GM23338 (cell line): Measurements from ENCODE around the gene CD6.

Experiments used
- CREB1 ChIP-seq: fragments of 250-450 bp; sonication (Bioruptor Pico); IDR thresholded peaks from 2 replicates; pipeline ENCODE4 v1.5.0; 2020; ENCODE audit warnings: low read depth, mild to moderate bottlenecking, moderate library complexity
- EZH2 ChIP-seq: fragments of 200-600 bp; sonication (generic); IDR thresholded peaks from one replicate; pipeline ENCODE4 v1.8.0; 2017; ENCODE audit warnings: antibody characterized with exemption, mild to moderate bottlenecking, low read depth; ENCODE audit not compliant: unreplicated experiment
- EZH2phosphoT487 ChIP-seq: fragments of 200-600 bp; sonication (generic); IDR thresholded peaks from one replicate; pipeline ENCODE4 v1.8.1; 2018; ENCODE audit warnings: antibody characterized with exemption; ENCODE audit not compliant: unreplicated experiment
- JUNB ChIP-seq: IDR thresholded peaks from one replicate; pipeline ENCODE4 v1.6.1; 2016; ENCODE audit warnings: antibody characterized with exemption; ENCODE audit not compliant: unreplicated experiment
- NANOG ChIP-seq: IDR thresholded peaks from 2 replicates; pipeline ENCODE4 v1.6.1; 2016; ENCODE audit warnings: antibody characterized with exemption, borderline replicate concordance
- POLR2AphosphoS5 ChIP-seq: IDR thresholded peaks from 2 replicates; pipeline ENCODE4 v1.6.1; 2016; ENCODE audit warnings: antibody characterized with exemption, low read depth
- ZNF331 ChIP-seq: fragments of 250-450 bp; sonication (Bioruptor Pico); IDR thresholded peaks from 2 replicates; pipeline ENCODE4 v1.5.0; 2020; ENCODE audit warnings: low read depth, mild to moderate bottlenecking, moderate library complexity
- TF ChIP-seq, protein P1 (sequence below), 2 experiments: fragments of 200-600 bp in 1 of 2; sonication (generic) in 1 of 2; conservative IDR thresholded peaks; 2 replicates each; pipeline versions ENCODE4 v1.5.1 to v1.6.1; 2016 to 2017; ENCODE audit warnings: antibody characterized with exemption in 2 of 2, low read depth in 2 of 2, mild to moderate bottlenecking in 2 of 2, moderate library complexity in 1 of 2
- TF ChIP-seq, protein P2 (sequence below): IDR thresholded peaks from one replicate; pipeline ENCODE4 v1.6.1; 2018; ENCODE audit warnings: antibody characterized with exemption; ENCODE audit not compliant: unreplicated experiment

DNA sequence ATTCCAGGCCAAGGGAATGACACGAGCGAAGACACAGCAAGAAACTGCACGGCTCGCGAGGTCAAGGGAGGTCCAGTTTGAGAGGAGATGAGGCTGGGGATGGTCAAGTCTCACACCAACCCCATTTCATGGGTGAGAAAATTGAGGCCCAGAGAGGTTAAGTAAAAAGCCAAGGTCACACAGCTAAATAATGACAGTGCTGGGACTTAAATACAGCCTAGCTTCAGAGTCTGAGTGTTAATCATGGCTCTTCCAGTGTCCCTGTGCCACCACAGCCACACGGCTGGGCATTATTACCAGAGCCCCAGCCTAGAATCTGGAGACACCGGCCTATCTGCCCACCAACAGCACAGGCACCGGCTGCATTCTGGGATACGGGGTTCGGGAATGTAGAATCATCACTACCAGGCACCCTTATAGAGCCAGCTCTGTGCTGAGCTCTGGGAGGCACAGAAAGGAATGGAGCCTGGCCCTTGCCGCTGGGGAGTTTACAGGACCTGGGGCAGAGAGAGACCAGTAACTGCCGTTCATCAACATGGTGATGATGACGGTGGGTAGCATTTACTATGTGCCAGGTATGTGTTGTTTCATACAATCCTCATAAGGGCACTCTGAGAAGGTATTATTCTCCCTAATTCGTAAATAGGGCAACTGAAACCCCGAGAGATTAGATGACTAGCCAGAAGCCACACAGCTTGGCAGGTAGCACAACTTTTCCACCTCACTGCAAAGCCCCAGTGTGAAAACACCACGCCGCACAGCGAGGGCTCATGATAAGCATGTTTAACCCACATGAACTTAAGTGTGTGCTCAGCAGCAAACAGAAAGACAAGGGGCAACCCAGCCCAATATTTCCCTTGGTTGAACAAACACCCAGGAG is 51.8 kb downstream of the CD6 start:
- TF ChIP-seq, protein P1, sequence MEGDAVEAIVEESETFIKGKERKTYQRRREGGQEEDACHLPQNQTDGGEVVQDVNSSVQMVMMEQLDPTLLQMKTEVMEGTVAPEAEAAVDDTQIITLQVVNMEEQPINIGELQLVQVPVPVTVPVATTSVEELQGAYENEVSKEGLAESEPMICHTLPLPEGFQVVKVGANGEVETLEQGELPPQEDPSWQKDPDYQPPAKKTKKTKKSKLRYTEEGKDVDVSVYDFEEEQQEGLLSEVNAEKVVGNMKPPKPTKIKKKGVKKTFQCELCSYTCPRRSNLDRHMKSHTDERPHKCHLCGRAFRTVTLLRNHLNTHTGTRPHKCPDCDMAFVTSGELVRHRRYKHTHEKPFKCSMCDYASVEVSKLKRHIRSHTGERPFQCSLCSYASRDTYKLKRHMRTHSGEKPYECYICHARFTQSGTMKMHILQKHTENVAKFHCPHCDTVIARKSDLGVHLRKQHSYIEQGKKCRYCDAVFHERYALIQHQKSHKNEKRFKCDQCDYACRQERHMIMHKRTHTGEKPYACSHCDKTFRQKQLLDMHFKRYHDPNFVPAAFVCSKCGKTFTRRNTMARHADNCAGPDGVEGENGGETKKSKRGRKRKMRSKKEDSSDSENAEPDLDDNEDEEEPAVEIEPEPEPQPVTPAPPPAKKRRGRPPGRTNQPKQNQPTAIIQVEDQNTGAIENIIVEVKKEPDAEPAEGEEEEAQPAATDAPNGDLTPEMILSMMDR (conservative IDR thresholded peaks at IDR 0.05; ENCODE audit: low read depth in 2 of 2), result no peak
- TF ChIP-seq POLR2AphosphoS5 (no peak), EZH2 (no peak), CREB1 (CRISPR knock-in tag) (no peak), EZH2phosphoT487 (no peak), NANOG (no peak), ZNF331 (CRISPR knock-in tag) (no peak), JUNB (no peak)
- TF ChIP-seq, protein P2, sequence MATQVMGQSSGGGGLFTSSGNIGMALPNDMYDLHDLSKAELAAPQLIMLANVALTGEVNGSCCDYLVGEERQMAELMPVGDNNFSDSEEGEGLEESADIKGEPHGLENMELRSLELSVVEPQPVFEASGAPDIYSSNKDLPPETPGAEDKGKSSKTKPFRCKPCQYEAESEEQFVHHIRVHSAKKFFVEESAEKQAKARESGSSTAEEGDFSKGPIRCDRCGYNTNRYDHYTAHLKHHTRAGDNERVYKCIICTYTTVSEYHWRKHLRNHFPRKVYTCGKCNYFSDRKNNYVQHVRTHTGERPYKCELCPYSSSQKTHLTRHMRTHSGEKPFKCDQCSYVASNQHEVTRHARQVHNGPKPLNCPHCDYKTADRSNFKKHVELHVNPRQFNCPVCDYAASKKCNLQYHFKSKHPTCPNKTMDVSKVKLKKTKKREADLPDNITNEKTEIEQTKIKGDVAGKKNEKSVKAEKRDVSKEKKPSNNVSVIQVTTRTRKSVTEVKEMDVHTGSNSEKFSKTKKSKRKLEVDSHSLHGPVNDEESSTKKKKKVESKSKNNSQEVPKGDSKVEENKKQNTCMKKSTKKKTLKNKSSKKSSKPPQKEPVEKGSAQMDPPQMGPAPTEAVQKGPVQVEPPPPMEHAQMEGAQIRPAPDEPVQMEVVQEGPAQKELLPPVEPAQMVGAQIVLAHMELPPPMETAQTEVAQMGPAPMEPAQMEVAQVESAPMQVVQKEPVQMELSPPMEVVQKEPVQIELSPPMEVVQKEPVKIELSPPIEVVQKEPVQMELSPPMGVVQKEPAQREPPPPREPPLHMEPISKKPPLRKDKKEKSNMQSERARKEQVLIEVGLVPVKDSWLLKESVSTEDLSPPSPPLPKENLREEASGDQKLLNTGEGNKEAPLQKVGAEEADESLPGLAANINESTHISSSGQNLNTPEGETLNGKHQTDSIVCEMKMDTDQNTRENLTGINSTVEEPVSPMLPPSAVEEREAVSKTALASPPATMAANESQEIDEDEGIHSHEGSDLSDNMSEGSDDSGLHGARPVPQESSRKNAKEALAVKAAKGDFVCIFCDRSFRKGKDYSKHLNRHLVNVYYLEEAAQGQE, result no peak
